MG63 (cell line): ENCODE measurements around the gene ZNF711. TPM values are rescaled to one million over a fixed set of nuclear protein-coding genes. Genes with fewer than 3 reads are reported as not detected.
A peak's percentile ranks its signal among the peaks of the same experiment; 100 is the strongest.
"Not testable (repeated sequence)": the region's sequence is repeated elsewhere in the genome, so short reads cannot be mapped to it uniquely, and the experiment has no call there.

ENCODE experiments used
- DNase-seq: peaks from one replicate; pipeline ENCODE4 v3.0.0-alpha.2; 2020
- H3K27me3 ChIP-seq: fragments of 250-450 bp; sonication (Bioruptor Pico); 2 replicates; pipeline ENCODE4 v1.5.1; 2020; ENCODE audit warnings: mild to moderate bottlenecking, moderate library complexity
- H3K36me3 ChIP-seq: fragments of 250-450 bp; sonication (Bioruptor Pico); 2 replicates; pipeline ENCODE4 v1.5.1; 2020; ENCODE audit warnings: mild to moderate bottlenecking, moderate library complexity
- H3K4me3 ChIP-seq: fragments of 250-450 bp; sonication (Bioruptor Pico); 2 replicates; pipeline ENCODE4 v1.5.1; 2020; ENCODE audit warnings: mild to moderate bottlenecking, moderate library complexity
- H3K9me3 ChIP-seq: fragments of 250-450 bp; sonication (Bioruptor Pico); 2 replicates; pipeline ENCODE4 v1.5.1; 2020; ENCODE audit warnings: mild to moderate bottlenecking, moderate library complexity
- total RNA-seq: library from RNA; depleted of rRNA; stranded (reverse); fragments of >200 nt; shearing (Covaris generic); gene quantifications from 2 replicates; pipeline ENCODE4 v1.2.3, GENCODE V29; 2014; ENCODE audit warnings: low replicate concordance; rRNA removed

Gene ZNF711
- not detected in 2 replicates for total RNA-seq

- Histone ChIP-seq H3K27me3 (no peaks in the 10 kb centered on the region; the same call in none of the 2 replicates), H3K9me3 (no peaks in the 10 kb centered on the region), H3K36me3 (no peaks in the 10 kb centered on the region), H3K4me3 (no peak within 1 kb of the TSS)
- no peak for DNase-seq
These were observed at the start of gene ZNF711, which contains the start of gene SATL1 for GRCh38 chrX:85243761-85244449. TSS of gene ZNF711 (plus strand) at chrX:85243991. CDS start at chrX:85247573, 3,582 bp downstream. TSS of gene SATL1 (minus strand) at chrX:85243779. CDS start at chrX:85108968, 134,811 bp downstream.

- Histone ChIP-seq H3K4me3 (no peak overlapping the region), H3K36me3 (no peaks in the 10 kb centered on the region), H3K9me3 (no peaks in the 10 kb centered on the region), H3K27me3 (no peaks in the 10 kb centered on the region)
- DNase-seq: no peak
These were observed 47.5 kb upstream of the ZNF711 start for GRCh38 chrX:85196319-85196718.

DNA sequence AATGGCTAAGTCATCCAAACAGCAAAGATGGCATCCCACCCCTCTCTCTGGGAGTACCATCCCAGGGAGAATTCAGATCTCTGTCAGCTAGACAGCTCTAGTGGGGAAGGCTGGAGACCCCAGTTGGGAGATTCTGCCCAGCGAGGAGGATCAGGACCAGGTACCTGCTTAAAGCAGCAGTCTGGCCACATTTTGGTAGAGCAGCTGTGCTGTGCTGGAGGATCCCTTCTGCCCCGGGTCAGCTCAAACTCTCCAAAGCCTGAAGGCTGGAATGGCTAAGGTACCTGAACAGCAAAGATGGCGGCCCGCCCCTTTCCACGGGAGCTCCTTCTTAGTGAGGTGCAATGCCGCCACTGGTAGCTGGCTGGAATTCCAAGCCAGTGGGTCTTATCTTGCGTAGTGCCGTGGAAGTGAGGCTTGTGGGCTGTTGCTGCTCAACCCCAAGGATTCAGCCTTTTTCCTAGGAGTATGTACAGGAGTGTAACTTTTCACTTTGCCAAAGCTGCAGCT, 40.3 kb upstream of the ZNF711 start:
- Histone ChIP-seq H3K9me3 (no peaks in the 10 kb centered on the region), H3K36me3 (no peaks in the 10 kb centered on the region), H3K4me3 (no peak overlapping the region), H3K27me3 (no peaks in the 10 kb centered on the region)
- DNase-seq: no peak

- H3K4me3 ChIP-seq: no peak overlapping the region
- no peaks in the 10 kb centered on the region for H3K27me3 ChIP-seq
- H3K9me3 ChIP-seq: no peaks in the 10 kb centered on the region
- no peak for DNase-seq
- H3K36me3 ChIP-seq: no peaks in the 10 kb centered on the region
These were observed 29.8 kb upstream of the ZNF711 start for GRCh38 chrX:85213792-85214530.

- Histone ChIP-seq H3K27me3 (no peaks in the 10 kb centered on the region), H3K4me3 (no peak overlapping the region), H3K36me3 (no peaks in the 10 kb centered on the region), H3K9me3 (no peaks in the 10 kb centered on the region)
- no peak for DNase-seq
These were observed 27.8 kb upstream of the ZNF711 start for GRCh38 chrX:85215946-85216345.

DNA sequence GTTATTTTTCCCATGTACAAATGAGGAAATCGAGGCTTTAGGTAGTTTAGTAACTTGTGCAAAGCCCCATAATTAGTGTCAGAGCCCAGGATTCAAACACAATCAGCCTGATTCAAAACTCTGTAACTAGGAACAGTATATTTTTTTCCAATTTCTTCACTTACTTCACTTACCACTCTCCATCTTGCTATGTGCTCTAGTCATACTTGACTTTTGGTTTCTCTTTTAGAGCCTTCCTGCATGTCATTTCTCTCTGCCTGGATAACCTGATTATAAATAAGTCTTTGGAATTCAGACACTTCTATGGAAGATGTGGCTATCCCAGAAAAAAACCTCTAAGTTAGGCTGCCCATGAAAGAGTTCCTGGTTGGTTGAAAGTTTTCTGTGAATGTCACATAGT, 22.4 kb upstream of the ZNF711 start:
- no peaks in the 10 kb centered on the region for H3K27me3 ChIP-seq
- no peak for DNase-seq
- no peak overlapping the region for H3K4me3 ChIP-seq

GRCh38 chrX:85223359-85223758, 20.4 kb upstream of the ZNF711 start:
- no peaks in the 10 kb centered on the region for H3K27me3 ChIP-seq
- DNase-seq: no peak
- no peaks in the 10 kb centered on the region for H3K36me3 ChIP-seq
- no peaks in the 10 kb centered on the region for H3K9me3 ChIP-seq
- no peak overlapping the region for H3K4me3 ChIP-seq

More for the DNA sequence above, 22.4 kb upstream of the ZNF711 start:
- H3K36me3 ChIP-seq: no peaks in the 10 kb centered on the region
- H3K9me3 ChIP-seq: no peaks in the 10 kb centered on the region

GRCh38 chrX:85243155-85243554, 636 bp upstream of the ZNF711 start:
- DNase-seq: no peak
- no peak overlapping the region for H3K4me3 ChIP-seq
- H3K9me3 ChIP-seq: no peaks in the 10 kb centered on the region
- H3K36me3 ChIP-seq: no peaks in the 10 kb centered on the region
- no peaks in the 10 kb centered on the region; the same call in none of the 2 replicates for H3K27me3 ChIP-seq

GRCh38 chrX:85244450-85245211, 840 bp downstream of the ZNF711 start:
- Histone ChIP-seq H3K9me3 (no peaks in the 10 kb centered on the region), H3K27me3 (no peaks in the 10 kb centered on the region; the same call in none of the 2 replicates), H3K36me3 (no peaks in the 10 kb centered on the region), H3K4me3 (no peak overlapping the region)
- peak; percentile 0 for DNase-seq

DNA sequence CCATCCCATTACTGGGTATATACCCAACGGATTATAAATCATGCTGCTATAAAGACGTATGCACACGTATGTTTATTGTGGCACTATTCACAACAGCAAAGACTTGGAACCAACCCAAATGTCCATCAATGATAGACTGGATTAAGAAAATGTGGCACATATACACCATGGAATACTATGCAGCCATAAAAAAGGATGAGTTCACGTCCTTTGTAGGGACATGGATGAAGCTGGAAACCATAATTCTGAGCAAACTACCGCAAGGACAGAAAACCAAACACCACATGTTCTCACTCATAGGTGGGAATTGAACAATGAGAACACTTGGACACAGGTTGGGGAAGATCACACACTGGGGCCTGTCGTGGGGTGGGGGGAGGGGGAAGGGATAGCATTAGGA, 41.5 kb downstream of the ZNF711 start:
- H3K4me3 ChIP-seq, H3K27me3 ChIP-seq, DNase-seq, H3K9me3 ChIP-seq, H3K36me3 ChIP-seq: not testable (repeated sequence)

DNA sequence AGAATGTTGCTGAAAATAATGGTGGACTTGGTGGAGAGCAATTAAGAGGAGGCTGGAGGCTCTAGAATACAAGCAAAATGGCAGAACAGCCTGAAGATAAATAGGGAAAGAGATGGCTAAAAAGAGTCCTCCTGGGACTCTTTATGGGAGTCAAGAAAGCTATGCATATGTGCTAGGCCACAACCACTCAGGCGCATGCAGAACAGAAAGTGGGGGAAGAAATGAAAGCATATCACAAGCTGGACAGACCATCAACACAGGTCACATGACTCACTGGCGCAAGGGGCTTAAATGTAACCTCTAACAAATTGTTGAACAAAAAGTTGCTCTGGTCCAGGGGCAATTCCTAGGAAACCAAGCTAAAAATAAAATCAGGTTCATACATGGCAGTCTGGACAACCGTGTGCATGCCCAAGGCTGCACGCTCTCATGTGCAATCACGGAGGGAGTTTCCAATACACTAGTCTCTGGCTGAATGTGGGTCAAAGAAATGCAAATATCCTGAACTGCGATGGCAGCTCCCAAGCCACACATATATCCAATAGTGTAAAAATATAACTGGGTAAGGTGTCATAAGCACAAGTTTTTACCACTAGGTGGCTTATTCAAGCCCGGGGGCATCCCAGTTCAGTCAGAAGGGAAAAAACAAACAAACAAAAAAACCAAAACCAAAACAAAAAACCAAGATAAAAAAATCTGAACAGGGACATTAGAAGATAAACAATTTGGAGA, 45.4 kb downstream of the ZNF711 start:
- DNase-seq: no peak
- Histone ChIP-seq H3K27me3 (no peaks in the 10 kb centered on the region), H3K9me3 (no peaks in the 10 kb centered on the region), H3K36me3 (no peaks in the 10 kb centered on the region), H3K4me3 (no peak overlapping the region)

DNA sequence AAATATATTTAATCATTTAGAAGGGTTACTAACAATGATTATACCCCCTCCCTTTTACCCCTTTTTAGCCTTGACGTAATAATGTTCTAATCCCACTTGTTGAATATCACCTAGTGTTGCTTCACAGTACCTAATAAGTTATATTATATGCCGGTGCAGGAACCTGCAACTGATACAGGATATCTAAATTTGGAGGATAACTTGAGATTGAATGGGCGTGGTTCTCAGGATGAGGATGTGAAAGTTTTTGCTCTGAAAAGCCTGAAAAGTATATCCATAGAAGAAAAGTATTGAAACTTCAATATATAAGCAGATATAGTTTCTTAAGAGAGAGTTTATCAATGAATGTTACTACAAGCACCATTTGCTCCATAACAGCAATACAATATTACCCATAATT, 59.8 kb downstream of the ZNF711 start:
- Histone ChIP-seq H3K27me3 (no peaks in the 10 kb centered on the region), H3K36me3 (no peaks in the 10 kb centered on the region), H3K4me3 (no peak overlapping the region), H3K9me3 (no peaks in the 10 kb centered on the region)
- DNase-seq: no peak

GRCh38 chrX:85309717-85310116, 65.9 kb downstream of the ZNF711 start:
- no peak for DNase-seq
- H3K9me3 ChIP-seq: no peaks in the 10 kb centered on the region
- H3K4me3 ChIP-seq: no peak overlapping the region
- H3K27me3 ChIP-seq: no peaks in the 10 kb centered on the region
- no peaks in the 10 kb centered on the region for H3K36me3 ChIP-seq

DNA sequence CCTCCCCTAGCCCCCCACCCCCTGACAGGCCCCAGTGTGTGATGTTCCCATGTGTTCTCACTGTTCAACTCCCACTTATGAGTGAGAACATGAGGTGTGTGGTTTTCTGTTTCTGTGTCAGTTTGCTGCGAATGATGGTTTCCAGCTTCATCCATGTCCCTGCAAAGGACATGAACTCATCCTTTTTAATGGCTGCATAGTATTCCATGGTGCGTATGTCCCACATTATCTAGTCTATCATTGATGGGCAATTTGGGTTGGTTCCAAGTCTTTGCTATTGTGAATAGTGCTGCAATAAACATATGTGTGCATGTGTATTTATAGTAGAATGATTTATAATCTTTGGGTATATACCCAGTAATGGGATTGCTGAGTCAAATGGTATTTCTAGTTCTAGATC, 67.6 kb downstream of the ZNF711 start:
- DNase-seq, H3K4me3 ChIP-seq, H3K9me3 ChIP-seq, H3K27me3 ChIP-seq, H3K36me3 ChIP-seq: not testable (repeated sequence)
